GM12875 (cell line): ENCODE data around the gene EPHA5.

Experiments
- H3K4me3 ChIP-seq: one replicate; pipeline ENCODE4 v1.5.1; 2011; ENCODE audit warnings: low read depth, low read length, control low read depth
- CTCF ChIP-seq: IDR thresholded peaks from 2 replicates; pipeline ENCODE4 v1.5.1; 2011; ENCODE audit warnings: low read depth, mild to moderate bottlenecking, control low read depth, inconsistent platforms, low read length, moderate library complexity, borderline replicate concordance; ENCODE audit not compliant: insufficient read depth

Gene EPHA5

GRCh38 chr4:65515646-65516045 lies 154.6 kb downstream of the EPHA5 start:
- H3K4me3 ChIP-seq, result no peak overlapping the region
- no peak for TF ChIP-seq CTCF

GRCh38 chr4:65510976-65511375 lies 159.3 kb downstream of the EPHA5 start:
- no peak overlapping the region for H3K4me3 ChIP-seq
- no peak for TF ChIP-seq CTCF

- H3K4me3 ChIP-seq, result no peak overlapping the region
- no peak for TF ChIP-seq CTCF
These were observed 162.1 kb downstream of the EPHA5 start for GRCh38 chr4:65508168-65508567.

- H3K4me3 ChIP-seq, result no peak overlapping the region
- no peak for TF ChIP-seq CTCF
These were observed 168.1 kb downstream of the EPHA5 start for GRCh38 chr4:65502131-65502701.

GRCh38 chr4:65498606-65499005 lies 171.7 kb downstream of the EPHA5 start:
- no peak for TF ChIP-seq CTCF
- no peak overlapping the region for H3K4me3 ChIP-seq

GRCh38 chr4:65495439-65495838 lies 174.8 kb downstream of the EPHA5 start:
- no peak overlapping the region for H3K4me3 ChIP-seq
- TF ChIP-seq CTCF, result no peak

GRCh38 chr4:65482410-65482809 lies 187.9 kb downstream of the EPHA5 start:
- TF ChIP-seq CTCF, result no peak
- H3K4me3 ChIP-seq, result no peak overlapping the region
